Mesothelial cell of epicardium (in vitro differentiated cells): ENCODE measurements around the gene PDE1C. TPM values are rescaled to one million over a fixed set of nuclear protein-coding genes. Genes with fewer than 3 reads are reported as not detected.

Experiments
- DNase-seq, 2 experiments: peaks; one replicate each; pipeline ENCODE4 v3.0.0; 2021; ENCODE audit warnings: low spot score in 2 of 2; ENCODE audit not compliant: unreplicated experiment in 2 of 2
- H3K27ac Mint-ChIP-seq: 2 replicates; pipeline ENCODE4 v1.8.0; 2021; ENCODE audit warnings: mixed read lengths
- H3K27me3 Mint-ChIP-seq: 2 replicates; pipeline ENCODE4 v1.8.0; 2021; ENCODE audit warnings: low read depth, mixed read lengths
- H3K36me3 Mint-ChIP-seq: 2 replicates; pipeline ENCODE4 v1.8.0; 2021; ENCODE audit warnings: mixed read lengths
- H3K4me1 Mint-ChIP-seq: 2 replicates; pipeline ENCODE4 v1.8.0; 2021; ENCODE audit warnings: mixed read lengths
- H3K4me3 Mint-ChIP-seq: 2 replicates; pipeline ENCODE4 v1.8.0; 2021; ENCODE audit warnings: mild to moderate bottlenecking, moderate library complexity, mixed read lengths
- H3K9me3 Mint-ChIP-seq: 2 replicates; pipeline ENCODE4 v1.8.0; 2021; ENCODE audit warnings: mixed read lengths
- CTCF ChIP-seq: fragments of 200-600 bp; sonication (generic); IDR thresholded peaks from one replicate; pipeline ENCODE4 v1.5.0; 2021; ENCODE audit warnings: antibody characterized with exemption; ENCODE audit not compliant: unreplicated experiment
- total RNA-seq: library from RNA; stranded (reverse); gene quantifications from 3 replicates; pipeline ENCODE4 v1.2.1, GENCODE V29; 2021

The PDE1C gene
- total RNA-seq, 1 donor from 2014 or later, result 0.94 TPM

- H3K9me3 Mint-ChIP-seq, result no peaks in the 10 kb centered on the region
- H3K4me1 Mint-ChIP-seq, result no peaks in the 10 kb centered on the region
- H3K27me3 Mint-ChIP-seq, result peaks cover 67% of the 10 kb centered on the region
- no peak overlapping the region for H3K27ac Mint-ChIP-seq
- H3K4me3 Mint-ChIP-seq, result no peak overlapping the region
- no peak for DNase-seq
- TF ChIP-seq CTCF, result no peak
- no peaks in the 10 kb centered on the region for H3K36me3 Mint-ChIP-seq
Observed at GRCh38 chr7:31767686-31768358, 302.4 kb downstream of the PDE1C start.

- Mint-ChIP-seq H3K27me3 (peaks cover 73% of the 10 kb centered on the region), H3K36me3 (no peaks in the 10 kb centered on the region), H3K27ac (no peak overlapping the region), H3K9me3 (no peaks in the 10 kb centered on the region), H3K4me3 (no peak overlapping the region), H3K4me1 (no peaks in the 10 kb centered on the region)
- no peak for TF ChIP-seq CTCF
- DNase-seq, result no peak
Observed at GRCh38 chr7:31764462-31764861, 305.7 kb downstream of the PDE1C start.

- Mint-ChIP-seq H3K4me1 (no peaks in the 10 kb centered on the region), H3K36me3 (no peaks in the 10 kb centered on the region), H3K4me3 (no peak overlapping the region), H3K9me3 (no peaks in the 10 kb centered on the region), H3K27ac (no peak overlapping the region), H3K27me3 (peaks cover 75% of the 10 kb centered on the region)
- peak; percentile 42 for TF ChIP-seq CTCF
- DNase-seq, result no peak
Observed at GRCh38 chr7:31763548-31763947, 306.7 kb downstream of the PDE1C start.

GRCh38 chr7:31761646-31762045 lies 308.6 kb downstream of the PDE1C start:
- Mint-ChIP-seq H3K4me3 (no peak overlapping the region), H3K27me3 (peaks cover 71% of the 10 kb centered on the region), H3K36me3 (no peaks in the 10 kb centered on the region), H3K4me1 (no peaks in the 10 kb centered on the region), H3K27ac (no peak overlapping the region), H3K9me3 (peaks cover 8% of the 10 kb centered on the region)
- no peak for DNase-seq
- TF ChIP-seq CTCF, result no peak

- no peaks in the 10 kb centered on the region for H3K36me3 Mint-ChIP-seq
- H3K9me3 Mint-ChIP-seq, result peaks cover 13% of the 10 kb centered on the region
- TF ChIP-seq CTCF, result no peak
- no peak for DNase-seq
- no peaks in the 10 kb centered on the region for H3K4me1 Mint-ChIP-seq
- no peak overlapping the region for H3K27ac Mint-ChIP-seq
- no peak overlapping the region for H3K4me3 Mint-ChIP-seq
- H3K27me3 Mint-ChIP-seq, result peaks cover 68% of the 10 kb centered on the region
Observed at GRCh38 chr7:31758755-31759154, 311.5 kb downstream of the PDE1C start.
